Dermis microvascular lymphatic vessel endothelial cell (primary cell): ENCODE results near the gene PIP4K2A. TPM values are rescaled to one million over a fixed set of nuclear protein-coding genes. Genes with fewer than 3 reads are reported as not detected.
"Not testable (repeated sequence)": the region's sequence is repeated elsewhere in the genome, so short reads cannot be mapped to it uniquely, and the experiment has no call there.

Experiments
- DNase-seq, 2 donors: peaks; one replicate each; pipeline versions ENCODE4 v3.0.0 to v3.0.0-alpha.2; 2010; ENCODE audit warnings: low read depth in 2 of 2
- total RNA-seq: library from RNA; depleted of rRNA; stranded (reverse); fragments of >200 nt; gene quantifications from 2 replicates; pipeline ENCODE4 v1.2.1, GENCODE V29; 2014

The PIP4K2A gene
- 27.0 and 27.9 TPM in 2 replicates for total RNA-seq

- peak; percentile 32 to 80 for DNase-seq
These were observed at the start of gene PIP4K2A for GRCh38 chr10:22714479-22715289. Gene PIP4K2A, minus strand, starts transcription at chr10:22714578. Its CDS starts 252 bp downstream, at chr10:22714326.

GRCh38 chr10:22761569-22762220, 47.3 kb upstream of the PIP4K2A start:
- no peak for DNase-seq

GRCh38 chr10:22760025-22760424, 45.6 kb upstream of the PIP4K2A start:
- DNase-seq = no peak

GRCh38 chr10:22758867-22759266, 44.5 kb upstream of the PIP4K2A start:
- no peak for DNase-seq

GRCh38 chr10:22754296-22754695, 39.9 kb upstream of the PIP4K2A start:
- no peak for DNase-seq

- DNase-seq = peak; percentile 12 to 77
These were observed 39.4 kb upstream of the PIP4K2A start for GRCh38 chr10:22753786-22754185.

GRCh38 chr10:22752272-22752889, 38.0 kb upstream of the PIP4K2A start:
- no peak for DNase-seq

GRCh38 chr10:22750131-22750530, 35.8 kb upstream of the PIP4K2A start:
- DNase-seq = peak in 1 of 2 donors; percentile 39

GRCh38 chr10:22744858-22745257, 30.5 kb upstream of the PIP4K2A start:
- not testable (repeated sequence) for DNase-seq

- DNase-seq = no peak
These were observed 28.3 kb upstream of the PIP4K2A start for GRCh38 chr10:22742678-22743077.

- not testable (repeated sequence) for DNase-seq
These were observed 27.3 kb upstream of the PIP4K2A start for GRCh38 chr10:22741631-22742030.

GRCh38 chr10:22740180-22740579, 25.8 kb upstream of the PIP4K2A start:
- no peak for DNase-seq

- DNase-seq = peak in 1 of 2 donors; percentile 10
These were observed 23.2 kb upstream of the PIP4K2A start for GRCh38 chr10:22737587-22737986.

GRCh38 chr10:22736134-22736533, 21.8 kb upstream of the PIP4K2A start:
- no peak for DNase-seq

GRCh38 chr10:22733992-22734391, 19.6 kb upstream of the PIP4K2A start:
- DNase-seq = no peak

GRCh38 chr10:22727663-22728062, 13.3 kb upstream of the PIP4K2A start:
- no peak for DNase-seq

GRCh38 chr10:22727112-22727511, 12.7 kb upstream of the PIP4K2A start:
- DNase-seq = no peak

GRCh38 chr10:22724773-22725172, 10.4 kb upstream of the PIP4K2A start:
- no peak for DNase-seq

- DNase-seq = no peak
These were observed 9.4 kb upstream of the PIP4K2A start for GRCh38 chr10:22723783-22724182.

GRCh38 chr10:22723343-22723779, 9.0 kb upstream of the PIP4K2A start:
- DNase-seq = no peak

GRCh38 chr10:22722626-22723169, 8.3 kb upstream of the PIP4K2A start:
- no peak for DNase-seq

- DNase-seq = no peak
These were observed 6.3 kb upstream of the PIP4K2A start for GRCh38 chr10:22720667-22721066.
